ENCODE data around the gene CRISP1.

CRISP1 gene

DNA sequence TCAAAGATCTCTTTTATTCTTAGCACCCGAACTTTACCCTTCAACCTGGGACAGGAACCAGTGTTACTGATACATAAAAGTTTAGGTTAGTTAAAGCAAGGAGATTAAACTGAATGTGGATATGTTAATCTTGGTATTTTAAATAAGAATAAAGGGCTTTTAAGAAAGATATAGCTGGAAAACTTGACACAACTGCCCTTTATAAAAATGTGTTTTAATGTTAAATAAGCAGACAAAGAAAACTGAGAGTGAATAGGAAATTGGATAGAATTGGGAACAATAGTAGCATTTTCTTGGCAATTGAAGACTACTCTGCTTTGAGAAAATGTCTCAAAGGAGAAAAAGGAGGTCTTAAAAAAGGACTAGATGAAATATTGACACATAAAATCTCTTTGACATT lies 45.9 kb upstream of the CRISP1 start:
- H3K4me2 ChIP-seq (ENCODE audit: low read length), result no peak overlapping the region
- no peak overlapping the region for H3K4me3 ChIP-seq (ENCODE audit: low read length)
- H3K4me1 ChIP-seq (ENCODE audit: control insufficient read depth, low read length), result no peaks in the 10 kb centered on the region
- H3K9me2 ChIP-seq (replicated peaks; ENCODE audit: control insufficient read depth, low read length), result no peaks in the 10 kb centered on the region
- TF ChIP-seq EZH2phosphoT487 (IDR thresholded peaks at IDR 0.05; ENCODE audit: borderline replicate concordance, low read length), result no peak
- TF ChIP-seq, protein P1, sequence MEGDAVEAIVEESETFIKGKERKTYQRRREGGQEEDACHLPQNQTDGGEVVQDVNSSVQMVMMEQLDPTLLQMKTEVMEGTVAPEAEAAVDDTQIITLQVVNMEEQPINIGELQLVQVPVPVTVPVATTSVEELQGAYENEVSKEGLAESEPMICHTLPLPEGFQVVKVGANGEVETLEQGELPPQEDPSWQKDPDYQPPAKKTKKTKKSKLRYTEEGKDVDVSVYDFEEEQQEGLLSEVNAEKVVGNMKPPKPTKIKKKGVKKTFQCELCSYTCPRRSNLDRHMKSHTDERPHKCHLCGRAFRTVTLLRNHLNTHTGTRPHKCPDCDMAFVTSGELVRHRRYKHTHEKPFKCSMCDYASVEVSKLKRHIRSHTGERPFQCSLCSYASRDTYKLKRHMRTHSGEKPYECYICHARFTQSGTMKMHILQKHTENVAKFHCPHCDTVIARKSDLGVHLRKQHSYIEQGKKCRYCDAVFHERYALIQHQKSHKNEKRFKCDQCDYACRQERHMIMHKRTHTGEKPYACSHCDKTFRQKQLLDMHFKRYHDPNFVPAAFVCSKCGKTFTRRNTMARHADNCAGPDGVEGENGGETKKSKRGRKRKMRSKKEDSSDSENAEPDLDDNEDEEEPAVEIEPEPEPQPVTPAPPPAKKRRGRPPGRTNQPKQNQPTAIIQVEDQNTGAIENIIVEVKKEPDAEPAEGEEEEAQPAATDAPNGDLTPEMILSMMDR (IDR thresholded peaks at IDR 0.05; ENCODE audit: low read depth, low read length, poor library complexity, severe bottlenecking), result no peak
- no peaks in the 10 kb centered on the region for H3K36me3 ChIP-seq (ENCODE audit: control insufficient read depth, low read length)
- no peaks in the 10 kb centered on the region for H4K20me1 ChIP-seq (ENCODE audit: control insufficient read depth, insufficient read depth, low read depth, low read length)
- no peak overlapping the region for H3K27ac ChIP-seq (ENCODE audit: low read depth, low read length)
- no peaks in the 10 kb centered on the region for H3K27me3 ChIP-seq (ENCODE audit: control insufficient read depth, low read length)
- H3F3A ChIP-seq (ENCODE audit: control insufficient read depth, insufficient read depth), result no peaks in the 10 kb centered on the region
- no peaks in the 10 kb centered on the region for H3K9me3 ChIP-seq (ENCODE audit: control insufficient read depth, insufficient read depth, low read length)
- no peaks in the 10 kb centered on the region for H3K79me2 ChIP-seq (ENCODE audit: control insufficient read depth, low read length)

DNA sequence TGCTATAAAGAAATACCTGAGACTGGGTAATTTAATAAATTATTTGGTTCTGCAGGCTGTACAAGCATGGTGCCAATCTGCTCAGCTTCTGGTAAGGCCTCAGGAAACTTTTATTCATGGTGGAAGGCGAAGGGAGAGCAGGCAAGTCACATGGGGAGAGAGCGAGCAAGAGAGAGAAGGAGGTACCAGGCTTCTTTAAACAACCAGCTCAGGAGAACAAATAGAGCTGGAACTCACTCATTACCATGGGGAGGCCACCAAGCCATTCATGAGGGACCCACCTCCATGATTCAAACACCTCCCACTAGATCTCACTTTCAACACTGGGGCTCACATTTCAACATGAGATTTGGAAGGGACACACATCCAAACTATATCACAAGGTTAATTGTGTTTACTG lies 44.9 kb upstream of the CRISP1 start:
- no peaks in the 10 kb centered on the region for H3K79me2 ChIP-seq (ENCODE audit: control insufficient read depth, low read length)
- H3K36me3 ChIP-seq (ENCODE audit: control insufficient read depth, low read length), result no peaks in the 10 kb centered on the region
- H3F3A ChIP-seq (ENCODE audit: control insufficient read depth, insufficient read depth), result no peaks in the 10 kb centered on the region
- H3K27me3 ChIP-seq (ENCODE audit: control insufficient read depth, low read length), result no peaks in the 10 kb centered on the region
- H3K4me3 ChIP-seq (ENCODE audit: low read length), result no peak overlapping the region
- no peaks in the 10 kb centered on the region for H3K9me3 ChIP-seq (ENCODE audit: control insufficient read depth, insufficient read depth, low read length)
- H3K9me2 ChIP-seq (replicated peaks; ENCODE audit: control insufficient read depth, low read length), result no peaks in the 10 kb centered on the region
- no peaks in the 10 kb centered on the region for H3K4me1 ChIP-seq (ENCODE audit: control insufficient read depth, low read length)
- TF ChIP-seq, protein P1 (IDR thresholded peaks at IDR 0.05; ENCODE audit: low read depth, low read length, poor library complexity, severe bottlenecking), result no peak
- TF ChIP-seq EZH2phosphoT487 (IDR thresholded peaks at IDR 0.05; ENCODE audit: borderline replicate concordance, low read length), result no peak
- no peak overlapping the region for H3K4me2 ChIP-seq (ENCODE audit: low read length)
- no peak overlapping the region for H3K27ac ChIP-seq (ENCODE audit: low read depth, low read length)
- no peaks in the 10 kb centered on the region for H4K20me1 ChIP-seq (ENCODE audit: control insufficient read depth, insufficient read depth, low read depth, low read length)

DNA sequence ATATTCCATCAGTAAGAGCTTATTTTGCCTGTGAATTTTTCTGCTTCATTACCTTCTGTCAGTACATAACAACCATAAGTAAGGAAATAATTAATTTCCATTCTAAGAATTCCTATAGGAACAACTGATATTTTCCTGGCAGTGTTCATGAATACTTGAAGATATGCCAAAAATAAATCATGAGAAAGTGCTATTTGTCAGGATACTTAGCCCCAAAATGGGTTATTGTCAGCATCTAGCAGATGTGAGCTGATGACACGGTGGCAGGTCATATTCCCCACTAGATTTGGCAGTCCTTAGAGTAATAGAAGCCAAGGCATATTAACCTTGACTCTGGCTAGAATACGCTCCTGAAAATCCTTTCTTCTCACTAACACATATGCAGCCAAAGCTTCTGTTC lies 43.2 kb upstream of the CRISP1 start:
- Histone ChIP-seq H3K9me3 (ENCODE audit: control insufficient read depth, insufficient read depth, low read length) (no peaks in the 10 kb centered on the region), H3K4me2 (ENCODE audit: low read length) (no peak overlapping the region), H3K9me2 (replicated peaks; ENCODE audit: control insufficient read depth, low read length) (no peaks in the 10 kb centered on the region), H3K36me3 (ENCODE audit: control insufficient read depth, low read length) (no peaks in the 10 kb centered on the region), H3F3A (ENCODE audit: control insufficient read depth, insufficient read depth) (no peaks in the 10 kb centered on the region), H3K4me1 (ENCODE audit: control insufficient read depth, low read length) (no peaks in the 10 kb centered on the region), H3K4me3 (ENCODE audit: low read length) (no peak overlapping the region), H3K27ac (ENCODE audit: low read depth, low read length) (no peak overlapping the region), H3K27me3 (ENCODE audit: control insufficient read depth, low read length) (no peaks in the 10 kb centered on the region), H3K79me2 (ENCODE audit: control insufficient read depth, low read length) (no peaks in the 10 kb centered on the region), H4K20me1 (ENCODE audit: control insufficient read depth, insufficient read depth, low read depth, low read length) (no peaks in the 10 kb centered on the region)
- TF ChIP-seq, protein P1 (IDR thresholded peaks at IDR 0.05; ENCODE audit: low read depth, low read length, poor library complexity, severe bottlenecking), result no peak
- no peak for TF ChIP-seq EZH2phosphoT487 (IDR thresholded peaks at IDR 0.05; ENCODE audit: borderline replicate concordance, low read length)

DNA sequence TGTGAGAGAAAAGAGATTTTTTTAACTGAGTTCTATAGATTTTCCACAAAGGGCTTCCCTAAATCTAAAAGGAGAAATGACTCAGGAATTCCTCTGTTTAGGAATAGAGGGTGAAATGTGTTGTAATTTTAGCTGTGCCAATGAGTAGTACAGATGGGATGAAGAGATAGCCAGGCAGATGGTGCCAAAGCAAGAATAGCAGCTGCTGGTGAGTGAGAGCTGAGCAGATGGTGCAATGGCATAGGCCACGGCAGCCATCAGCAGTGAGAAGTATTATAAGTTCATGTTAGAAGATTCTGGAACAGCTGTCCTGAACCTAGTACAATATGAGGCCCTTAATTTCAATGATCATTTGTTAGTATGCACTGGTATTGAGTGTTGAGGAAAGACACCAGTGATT lies 40.2 kb upstream of the CRISP1 start:
- Histone ChIP-seq H3K9me2 (replicated peaks; ENCODE audit: control insufficient read depth, low read length) (no peaks in the 10 kb centered on the region), H3K27me3 (ENCODE audit: control insufficient read depth, low read length) (no peaks in the 10 kb centered on the region), H3K9me3 (ENCODE audit: control insufficient read depth, insufficient read depth, low read length) (no peaks in the 10 kb centered on the region), H3K79me2 (ENCODE audit: control insufficient read depth, low read length) (no peaks in the 10 kb centered on the region), H3K4me2 (ENCODE audit: low read length) (no peak overlapping the region), H3F3A (ENCODE audit: control insufficient read depth, insufficient read depth) (no peaks in the 10 kb centered on the region), H4K20me1 (ENCODE audit: control insufficient read depth, insufficient read depth, low read depth, low read length) (no peaks in the 10 kb centered on the region), H3K36me3 (ENCODE audit: control insufficient read depth, low read length) (no peaks in the 10 kb centered on the region), H3K27ac (ENCODE audit: low read depth, low read length) (no peak overlapping the region), H3K4me3 (ENCODE audit: low read length) (no peak overlapping the region), H3K4me1 (ENCODE audit: control insufficient read depth, low read length) (no peaks in the 10 kb centered on the region)
- TF ChIP-seq, protein P1 (IDR thresholded peaks at IDR 0.05; ENCODE audit: low read depth, low read length, poor library complexity, severe bottlenecking), result no peak
- TF ChIP-seq EZH2phosphoT487 (IDR thresholded peaks at IDR 0.05; ENCODE audit: borderline replicate concordance, low read length), result no peak
